GM19025 (cell line): ENCODE data around the gene EIF5A.

Experiments
- ATAC-seq: cut with Tn5 transposase; IDR thresholded peaks from one replicate; pipeline ENCODE4 v1.9.1; 2021; ENCODE audit warnings: mild to moderate bottlenecking, low read depth, moderate library complexity; ENCODE audit not compliant: unreplicated experiment

EIF5A gene

DNA sequence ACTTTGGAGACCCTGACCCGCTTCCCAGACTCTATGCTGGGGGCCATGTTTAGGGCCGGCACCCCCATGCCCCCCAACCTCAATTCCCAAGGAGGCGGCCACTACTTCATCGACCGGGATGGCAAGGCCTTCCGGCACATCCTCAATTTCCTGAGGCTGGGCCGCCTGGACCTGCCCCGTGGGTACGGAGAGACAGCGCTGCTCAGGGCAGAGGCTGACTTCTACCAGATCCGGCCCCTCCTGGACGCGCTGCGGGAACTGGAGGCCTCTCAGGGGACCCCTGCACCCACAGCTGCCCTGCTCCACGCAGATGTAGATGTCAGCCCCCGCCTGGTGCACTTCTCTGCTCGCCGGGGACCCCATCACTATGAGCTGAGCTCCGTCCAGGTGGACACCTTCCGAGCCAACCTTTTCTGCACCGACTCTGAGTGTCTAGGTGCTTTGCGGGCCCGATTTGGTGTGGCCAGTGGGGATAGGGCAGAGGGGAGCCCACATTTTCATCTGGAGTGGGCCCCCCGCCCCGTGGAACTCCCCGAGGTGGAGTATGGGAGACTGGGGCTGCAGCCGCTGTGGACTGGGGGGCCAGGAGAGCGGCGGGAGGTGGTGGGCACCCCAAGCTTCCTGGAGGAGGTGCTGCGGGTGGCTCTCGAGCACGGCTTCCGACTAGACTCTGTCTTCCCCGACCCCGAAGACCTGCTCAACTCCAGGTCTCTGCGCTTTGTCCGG lies 45.6 kb downstream of the EIF5A start:
- no peak for ATAC-seq

DNA sequence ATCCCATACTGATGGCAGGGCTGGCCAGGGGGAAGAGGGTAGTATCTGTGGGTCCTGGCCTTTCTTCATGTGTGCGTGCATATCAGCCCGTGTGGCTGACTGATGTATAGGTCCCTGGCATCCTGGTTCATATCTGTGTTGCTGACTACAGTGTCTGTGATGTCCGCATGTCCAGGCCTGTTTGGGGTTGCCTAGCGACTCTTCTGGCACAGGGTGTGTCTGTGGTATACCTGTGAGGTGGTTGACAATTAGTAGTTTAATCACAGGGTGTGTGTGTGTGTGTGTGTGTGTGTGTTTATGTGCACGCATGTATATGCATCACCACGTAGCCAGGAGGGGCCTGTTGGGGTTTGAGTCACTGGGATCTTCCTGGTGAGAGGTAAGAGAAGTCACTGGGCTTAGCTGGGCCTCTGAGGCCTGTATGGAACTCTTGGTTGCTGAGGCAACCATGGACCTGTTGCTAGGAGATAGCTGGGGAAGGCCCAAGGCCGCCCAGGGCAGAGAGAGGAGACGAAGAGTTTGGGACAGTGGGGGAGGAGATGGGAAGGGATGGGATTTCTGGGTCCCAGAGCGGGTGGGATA lies 46.9 kb downstream of the EIF5A start:
- ATAC-seq = no peak

DNA sequence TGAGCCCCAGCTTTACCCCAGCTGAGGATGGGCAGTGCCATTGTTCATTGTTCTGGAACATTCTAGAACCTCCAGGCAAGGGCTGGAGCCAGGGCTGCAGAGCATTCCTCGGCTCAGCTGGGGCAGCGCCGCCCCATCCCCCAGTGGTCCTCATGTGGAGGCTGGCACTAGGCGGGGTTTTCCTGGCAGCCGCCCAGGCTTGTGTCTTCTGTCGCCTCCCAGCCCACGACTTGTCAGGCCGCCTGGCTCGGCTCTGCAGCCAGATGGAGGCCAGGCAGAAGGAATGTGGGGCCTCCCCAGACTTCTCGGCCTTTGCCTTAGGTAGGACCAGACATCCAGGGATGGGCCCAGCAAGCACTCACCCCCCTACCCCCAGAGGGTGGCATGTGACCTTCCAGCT lies 47.6 kb downstream of the EIF5A start, which contains the start of gene TMEM95:
Gene TMEM95 (plus strand): TSS at position 104 of the 400 bp plus-strand sequence. CDS start 49 bp downstream, at position 153.
- ATAC-seq = no peak

DNA sequence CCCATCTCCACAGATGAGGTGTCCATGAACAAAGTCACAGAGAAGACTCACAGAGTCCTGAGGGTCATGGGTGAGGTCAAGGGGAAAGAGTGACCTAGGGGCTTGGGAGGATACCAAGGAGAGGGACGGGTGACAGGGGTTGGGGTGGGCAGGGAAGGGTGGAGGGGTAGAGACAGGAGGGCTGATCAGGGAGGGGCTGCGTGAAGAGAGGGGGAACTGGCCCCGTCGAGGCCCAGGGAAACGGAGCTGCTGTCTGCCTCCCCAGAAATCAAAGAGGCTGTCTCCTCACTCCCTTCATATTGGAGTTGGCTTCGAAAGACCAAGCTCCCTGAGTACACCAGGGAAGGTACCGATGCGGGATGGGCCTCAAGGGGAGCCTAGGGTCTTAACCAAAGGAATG lies 48.1 kb downstream of the EIF5A start:
- ATAC-seq = no peak

DNA sequence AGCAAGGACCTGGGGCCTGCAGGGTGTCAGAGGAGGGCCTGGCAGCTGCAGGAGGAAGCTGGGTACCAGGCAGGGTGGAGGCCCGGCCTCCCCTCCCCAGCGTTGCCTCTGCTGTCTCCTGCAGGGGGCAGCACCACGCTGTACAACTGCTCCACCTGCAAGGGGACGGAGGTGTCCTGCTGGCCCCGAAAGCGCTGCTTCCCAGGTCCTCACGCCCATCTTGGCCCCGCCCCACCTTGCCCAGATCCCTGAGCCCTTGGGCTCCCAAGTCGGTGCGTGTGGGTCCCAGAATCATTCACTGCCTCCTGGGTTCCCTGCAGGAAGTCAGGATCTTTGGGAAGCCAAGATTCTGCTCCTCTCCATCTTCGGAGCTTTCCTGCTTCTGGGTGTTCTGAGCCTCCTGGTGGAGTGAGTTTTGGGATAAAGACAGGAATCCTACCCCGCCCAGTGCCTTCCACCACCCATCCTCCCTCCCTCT lies 48.7 kb downstream of the EIF5A start:
- no peak for ATAC-seq

DNA sequence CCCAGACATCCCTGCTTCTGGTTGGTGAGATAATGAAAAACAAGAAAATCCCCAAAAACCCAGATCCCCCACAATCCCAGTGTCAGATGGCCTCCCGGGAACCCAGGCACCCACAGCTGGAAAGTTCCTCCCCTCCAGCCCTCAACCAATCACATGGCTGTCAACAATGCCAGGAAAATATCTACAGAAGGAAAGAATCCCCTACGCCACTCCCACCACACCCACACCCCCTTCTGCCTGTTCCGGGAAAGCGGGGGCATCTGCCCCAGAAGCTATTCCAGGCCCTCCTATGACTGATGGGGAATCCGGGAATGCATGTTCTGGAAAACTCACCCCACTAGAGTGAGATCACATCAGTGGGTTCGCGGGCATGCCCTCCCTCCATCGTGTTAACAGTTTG lies 49.3 kb downstream of the EIF5A start:
- no peak for ATAC-seq

DNA sequence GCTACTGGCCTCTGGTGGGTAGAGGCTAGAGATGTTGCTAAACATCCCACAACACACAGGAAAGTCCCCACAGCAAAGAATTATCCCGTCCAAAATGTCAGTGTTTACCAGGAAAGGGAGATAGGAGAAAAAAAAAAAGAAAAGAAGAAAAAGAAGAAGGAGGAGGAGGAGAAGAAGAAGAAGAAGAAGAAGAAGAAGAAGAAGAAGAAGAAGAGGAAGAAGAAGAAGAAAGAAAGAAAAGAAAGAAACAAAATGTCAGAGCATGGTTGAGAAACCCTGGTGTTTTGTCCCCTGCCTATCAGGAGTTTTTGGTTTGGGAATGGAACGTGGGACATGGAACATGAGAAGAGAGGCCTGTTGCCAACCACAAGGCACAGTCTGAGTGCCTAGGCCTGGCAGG lies 50.0 kb downstream of the EIF5A start:
- ATAC-seq = no peak

DNA sequence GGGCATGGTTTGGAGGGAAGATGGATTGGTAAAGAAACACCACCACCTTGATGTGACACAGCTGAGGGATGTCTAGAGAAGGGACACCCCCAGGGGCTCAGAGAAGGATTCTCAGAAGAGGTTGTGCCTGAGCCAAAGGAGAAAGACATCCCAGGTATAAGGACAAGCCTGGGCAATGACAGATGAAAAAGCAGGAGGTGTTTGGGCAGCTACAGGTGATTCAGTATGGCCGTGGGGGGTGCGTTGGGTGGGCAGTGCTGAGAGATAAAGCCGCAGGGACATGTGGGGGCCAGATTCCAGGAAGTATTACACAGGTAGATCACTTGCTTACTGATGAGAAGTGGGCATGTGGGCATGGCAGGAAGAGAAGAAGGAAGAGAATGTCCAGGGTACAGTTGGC lies 54.5 kb downstream of the EIF5A start:
- ATAC-seq = no peak
